Thyroid gland (tissue), 4 donors: ENCODE data around the gene PIP5KL1. TPM values are rescaled to one million over a fixed set of nuclear protein-coding genes. Genes with fewer than 3 reads are reported as not detected.

Experiments used
- DNase-seq, 2 donors: peaks; one replicate each; pipeline ENCODE4 v3.0.0-alpha.2; 2019
- H3K27ac ChIP-seq, 3 donors: fragments of 200-600 bp; sonication (generic); 1 replicate in 2 of 3; 2 replicates in 1 of 3; pipeline ENCODE4 v1.5.1; 2016 to 2019; ENCODE audit warnings: mild to moderate bottlenecking in 1 of 3, moderate library complexity in 1 of 3
- H3K27me3 ChIP-seq: fragments of 200-600 bp; sonication (generic); one replicate; pipeline ENCODE4 v1.5.1; 2019
- H3K36me3 ChIP-seq, 2 donors: fragments of 200-600 bp; sonication (generic); one replicate each; pipeline ENCODE4 v1.5.1; 2016 to 2019
- H3K4me1 ChIP-seq, 2 donors: fragments of 200-600 bp; sonication (generic); one replicate each; pipeline ENCODE4 v1.5.1; 2017 to 2019
- H3K4me3 ChIP-seq, 3 donors: fragments of 200-600 bp; sonication (generic); replicated peaks in 1 of 3; 1 replicate in 2 of 3; 2 replicates in 1 of 3; pipeline ENCODE4 v1.5.1; 2016; ENCODE audit warnings: mild to moderate bottlenecking in 1 of 3
- H3K9me3 ChIP-seq: fragments of 200-600 bp; sonication (generic); one replicate; pipeline ENCODE4 v1.5.1; 2017
- CTCF ChIP-seq, 6 experiments: fragments of 200-600 bp in 3 of 6; fragments of 450-650 bp in 3 of 6; sonication (generic) in 3 of 6; IDR thresholded peaks; one replicate each; pipeline ENCODE4 v1.5.1; 2016 to 2019; ENCODE audit warnings: antibody characterized with exemption in 6 of 6, mild to moderate bottlenecking in 2 of 6, inconsistent platforms in 1 of 6, moderate library complexity in 1 of 6
- POLR2A ChIP-seq, 2 donors: fragments of 450-650 bp; IDR thresholded peaks; one replicate each; pipeline ENCODE4 v1.6.1; 2017; ENCODE audit warnings: antibody characterized with exemption in 2 of 2, mild to moderate bottlenecking in 2 of 2, moderate library complexity in 1 of 2
- WGBS, 2 donors: methylation state at CpG; one replicate each; pipeline ENCODE4 v1.1.5; 2017; 5-methylcytosine and 5-hydroxymethylcytosine counted together
- intact Hi-C: fragments of 100-400 bp; cut with DNase I; formaldehyde crosslinking; loops from one replicate; pipeline ENCODE4 v1.15.1; 2023
- total RNA-seq, 4 donors: library from RNA; depleted of rRNA; stranded (reverse); fragments of >200 nt; gene quantifications; one replicate each; pipeline ENCODE4 v1.2.3, GENCODE V29; 2016

Gene PIP5KL1
- total RNA-seq, 4 donors from 2014 or later = 1.0 to 5.2 (median 1.6) TPM; not detected in 1

- H3K36me3 ChIP-seq = peaks cover 12 to 15% of the 10 kb centered on the region in 2 donors
- H3K9me3 ChIP-seq = no peaks in the 10 kb centered on the region
- WGBS, 2 donors = 80% methylated on average over 4 of the region's 4 CpGs
- intact Hi-C loops = no loop called here
- no peaks in the 10 kb centered on the region for H3K27me3 ChIP-seq
- peak overlapping the region; percentile 81 to 94 (median 91) for H3K27ac ChIP-seq
- DNase-seq = no peak
- no peak overlapping the region for H3K4me3 ChIP-seq
- H3K4me1 ChIP-seq = peaks cover 53 to 54% of the 10 kb centered on the region in 2 donors
- TF ChIP-seq CTCF (IDR thresholded peaks at IDR 0.05) = no peak
- TF ChIP-seq POLR2A (IDR thresholded peaks at IDR 0.05) = no peak
Observed at GRCh38 chr9:127940593-127940992, 10.0 kb upstream of the PIP5KL1 start.

GRCh38 chr9:127938298-127938690 is 7.7 kb upstream of the PIP5KL1 start:
- Histone ChIP-seq H3K27ac (peak overlapping the region in 2 of 3 donors; percentile 43 to 73), H3K36me3 (no peaks in the 10 kb centered on the region)
- WGBS, 2 donors = 38 to 50% methylated on average over 24 to 25 of the region's 25 CpGs

GRCh38 chr9:127937388-127938297 is 7.1 kb upstream of the PIP5KL1 start, which contains the start of gene DPM2:
Gene DPM2 (minus strand): TSS chr9:127937854. CDS start chr9:127937820, 34 bp downstream.
- TF ChIP-seq POLR2A (IDR thresholded peaks at IDR 0.05) = peak in 1 of 2 donors; percentile 57
- no peak for TF ChIP-seq CTCF (IDR thresholded peaks at IDR 0.05)
- DNase-seq = peak; percentile 75 to 78
- Histone ChIP-seq H3K27ac (peak within 1 kb of the TSS in 2 of 3 donors; percentile 43 to 73), H3K4me1 (peaks cover 49 to 51% of the 10 kb centered on the region in 2 donors), H3K36me3 (no peaks in the 10 kb centered on the region), H3K9me3 (no peaks in the 10 kb centered on the region), H3K4me3 (peak within 1 kb of the TSS; percentile 52 to 74 (median 63)), H3K27me3 (no peaks in the 10 kb centered on the region)
- intact Hi-C loops = no loop called here
- WGBS, 2 donors = 15 to 18% methylated on average over 8 to 25 of the region's 60 CpGs

More at GRCh38 chr9:127938298-127938690, 7.7 kb upstream of the PIP5KL1 start:
- no peak for DNase-seq
- Histone ChIP-seq H3K27me3 (no peaks in the 10 kb centered on the region), H3K9me3 (no peaks in the 10 kb centered on the region), H3K4me1 (peaks cover 53 to 54% of the 10 kb centered on the region in 2 donors), H3K4me3 (peak overlapping the region in 1 of 3 donors; percentile 74)
- intact Hi-C loops = no loop called here
- TF ChIP-seq CTCF (IDR thresholded peaks at IDR 0.05) (no peak), POLR2A (IDR thresholded peaks at IDR 0.05) (no peak)

- Histone ChIP-seq H3K4me1 (peaks cover 43 to 44% of the 10 kb centered on the region in 2 donors), H3K27ac (peak overlapping the region in 1 of 3 donors; percentile 73), H3K4me3 (peak overlapping the region; percentile 52 to 74 (median 63)), H3K27me3 (no peaks in the 10 kb centered on the region), H3K9me3 (no peaks in the 10 kb centered on the region), H3K36me3 (no peaks in the 10 kb centered on the region)
- TF ChIP-seq POLR2A (IDR thresholded peaks at IDR 0.05) = no peak
- no peak for TF ChIP-seq CTCF (IDR thresholded peaks at IDR 0.05)
- DNase-seq = no peak
- intact Hi-C loops = no loop called here
- WGBS, 2 donors = 8 to 16% methylated on average over 7 of the region's 7 CpGs
Observed at GRCh38 chr9:127937056-127937387, 6.4 kb upstream of the PIP5KL1 start.

GRCh38 chr9:127936347-127936852 is 5.8 kb upstream of the PIP5KL1 start:
- peak overlapping the region in 1 of 3 donors; percentile 74 for H3K4me3 ChIP-seq
- TF ChIP-seq CTCF (IDR thresholded peaks at IDR 0.05) = no peak
- TF ChIP-seq POLR2A (IDR thresholded peaks at IDR 0.05) = no peak

More at GRCh38 chr9:127936347-127936852, 5.8 kb upstream of the PIP5KL1 start:
- Histone ChIP-seq H3K27me3 (no peaks in the 10 kb centered on the region), H3K9me3 (no peaks in the 10 kb centered on the region), H3K27ac (no peak overlapping the region), H3K4me1 (peaks cover 42 to 43% of the 10 kb centered on the region in 2 donors), H3K36me3 (no peaks in the 10 kb centered on the region)
- no peak for DNase-seq
- 76 to 77% methylated on average over 14 of the region's 14 CpGs for WGBS, 2 donors
- intact Hi-C loops = no loop called here
